GM21786 (cell line): ENCODE data around the gene FAM110D.
A peak's percentile ranks its signal among the peaks of the same experiment; 100 is the strongest.

Source experiments
- ATAC-seq: cut with Tn5 transposase; IDR thresholded peaks from one replicate; pipeline ENCODE4 v1.9.1; 2021; ENCODE audit not compliant: unreplicated experiment

The FAM110D gene

GRCh38 chr1:26158908-26159742 lies at the start of gene FAM110D:
TSS of gene FAM110D (plus strand) at chr1:26159079. CDS start at chr1:26161292, 2,213 bp downstream.
- no peak for ATAC-seq

- no peak for ATAC-seq
Measured at GRCh38 chr1:26109229-26110164, 49.4 kb upstream of the FAM110D start.

GRCh38 chr1:26110731-26111529 lies 47.9 kb upstream of the FAM110D start:
- ATAC-seq: peak; percentile 39

GRCh38 chr1:26111530-26112406 lies 47.1 kb upstream of the FAM110D start, which contains the start of gene PDIK1L:
TSS of gene PDIK1L (plus strand) at chr1:26111824. CDS start at chr1:26114309, 2,485 bp downstream.
- ATAC-seq: peak; percentile 60

GRCh38 chr1:26112407-26112775 lies 46.5 kb upstream of the FAM110D start:
- peak; percentile 11 for ATAC-seq

GRCh38 chr1:26114165-26114927 lies 44.5 kb upstream of the FAM110D start:
- no peak for ATAC-seq

- ATAC-seq: no peak
Measured at GRCh38 chr1:26119892-26120608, 38.8 kb upstream of the FAM110D start.

GRCh38 chr1:26121854-26122773 lies 36.8 kb upstream of the FAM110D start:
- ATAC-seq: no peak

- ATAC-seq: no peak
Measured at GRCh38 chr1:26122988-26123973, 35.6 kb upstream of the FAM110D start.

GRCh38 chr1:26124418-26125331 lies 34.2 kb upstream of the FAM110D start:
- no peak for ATAC-seq

GRCh38 chr1:26125382-26125781 lies 33.5 kb upstream of the FAM110D start:
- no peak for ATAC-seq

GRCh38 chr1:26125946-26126320 lies 32.9 kb upstream of the FAM110D start:
- ATAC-seq: no peak

GRCh38 chr1:26126321-26127084 lies 32.4 kb upstream of the FAM110D start:
- peak; percentile 75 for ATAC-seq
